Measurements from ENCODE around the gene HHIPL1.

The HHIPL1 gene

GRCh38 chr14:99682809-99683618, 38.1 kb downstream of the HHIPL1 start:
- H3K27me3 ChIP-seq (ENCODE audit: insufficient read depth, poor library complexity, severe bottlenecking), result peaks cover 6% of the 10 kb centered on the region
- peak; percentile 28 to 68 for DNase-seq (ENCODE audit: low read depth in 1 of 2, low spot score in 1 of 2)
- peak overlapping the region; percentile 85 for H3K4me3 ChIP-seq (replicated peaks; ENCODE audit: insufficient read depth, low read length)
- peak overlapping the region; percentile 77 for H3K27ac ChIP-seq (replicated peaks)
- TF ChIP-seq SPI1 (IDR thresholded peaks at IDR 0.05; ENCODE audit: borderline replicate concordance, low read depth), result no peak
- TF ChIP-seq CTCF (IDR thresholded peaks at IDR 0.05; ENCODE audit: insufficient read depth, low read length), result peak; percentile 69
- no peak for TF ChIP-seq REST (IDR thresholded peaks at IDR 0.05; ENCODE audit: insufficient replicate concordance, low read depth)

GRCh38 chr14:99683619-99684409, 38.9 kb downstream of the HHIPL1 start, which contains the start of gene CYP46A1:
Gene CYP46A1 (plus strand): TSS chr14:99684298. CDS start chr14:99684418, 120 bp downstream.
- Histone ChIP-seq H3K27me3 (ENCODE audit: insufficient read depth, poor library complexity, severe bottlenecking) (peaks cover 13% of the 10 kb centered on the region), H3K27ac (replicated peaks) (peak within 1 kb of the TSS; percentile 77), H3K4me3 (replicated peaks; ENCODE audit: insufficient read depth, low read length) (peak within 1 kb of the TSS; percentile 85)
- TF ChIP-seq SPI1 (IDR thresholded peaks at IDR 0.05; ENCODE audit: borderline replicate concordance, low read depth), result no peak
- TF ChIP-seq GABPA (IDR thresholded peaks at IDR 0.05; ENCODE audit: low read depth), result no peak
- peak; percentile 57; the same call in 1 of the 2 replicates for TF ChIP-seq POLR2AphosphoS5 (IDR thresholded peaks at IDR 0.05; ENCODE audit: low read depth)
- no peak for TF ChIP-seq CTCF (IDR thresholded peaks at IDR 0.05; ENCODE audit: insufficient read depth, low read length)
- TF ChIP-seq REST (IDR thresholded peaks at IDR 0.05; ENCODE audit: insufficient replicate concordance, low read depth), result no peak
- peak; percentile 97 to 99 for DNase-seq (ENCODE audit: low read depth in 1 of 2, low spot score in 1 of 2)

- H3K27ac ChIP-seq (replicated peaks), result no peak overlapping the region
- DNase-seq (ENCODE audit: low read depth in 1 of 2, low spot score in 1 of 2), result no peak
- peak overlapping the region; percentile 49 for H3K4me3 ChIP-seq (replicated peaks; ENCODE audit: insufficient read depth, low read length)
- peaks cover 13% of the 10 kb centered on the region for H3K27me3 ChIP-seq (ENCODE audit: insufficient read depth, poor library complexity, severe bottlenecking)
- TF ChIP-seq SPI1 (IDR thresholded peaks at IDR 0.05; ENCODE audit: borderline replicate concordance, low read depth), result no peak
- no peak for TF ChIP-seq GABPA (IDR thresholded peaks at IDR 0.05; ENCODE audit: low read depth)
- no peak for TF ChIP-seq REST (IDR thresholded peaks at IDR 0.05; ENCODE audit: insufficient replicate concordance, low read depth)
- TF ChIP-seq CTCF (IDR thresholded peaks at IDR 0.05; ENCODE audit: insufficient read depth, low read length), result no peak
- no peak for TF ChIP-seq POLR2AphosphoS5 (IDR thresholded peaks at IDR 0.05; ENCODE audit: low read depth)
Measured at GRCh38 chr14:99684410-99684934, 39.5 kb downstream of the HHIPL1 start.
